ENCODE data around the gene CTNS.

Gene CTNS

GRCh38 chr17:3659541-3660111 is 23.1 kb downstream of the CTNS start:
- DNase-seq (ENCODE audit: low read depth): peak; percentile 22

DNA sequence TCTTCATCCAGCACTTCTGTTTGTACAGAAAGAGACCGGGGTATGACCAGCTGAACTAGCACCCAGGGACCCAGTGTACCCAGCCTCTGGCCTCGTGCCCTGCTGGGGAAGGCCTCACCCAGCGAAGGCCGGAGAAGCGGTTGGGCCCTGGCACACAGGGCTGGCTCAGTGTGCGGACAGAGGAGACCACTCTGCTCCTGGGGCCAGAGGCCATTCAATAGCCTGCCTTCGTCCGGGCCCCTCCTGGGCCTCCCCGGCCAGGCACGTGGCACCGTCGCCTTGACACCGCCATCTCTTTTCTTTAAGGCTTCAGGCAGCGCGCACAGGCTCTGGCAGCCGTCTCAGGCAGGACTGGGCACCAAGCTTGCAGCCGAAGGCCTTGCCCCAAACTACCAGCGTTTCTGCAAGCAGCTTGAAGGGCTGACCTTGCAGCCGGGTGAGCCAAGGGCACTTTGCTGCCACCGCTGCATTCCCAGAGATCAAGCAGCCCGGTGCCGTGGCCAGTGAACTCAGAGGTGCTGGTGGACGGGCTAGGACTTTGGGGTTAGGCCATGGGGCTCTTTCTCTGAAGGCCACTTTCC is 23.8 kb downstream of the CTNS start:
- DNase-seq (ENCODE audit: low read depth): no peak

DNA sequence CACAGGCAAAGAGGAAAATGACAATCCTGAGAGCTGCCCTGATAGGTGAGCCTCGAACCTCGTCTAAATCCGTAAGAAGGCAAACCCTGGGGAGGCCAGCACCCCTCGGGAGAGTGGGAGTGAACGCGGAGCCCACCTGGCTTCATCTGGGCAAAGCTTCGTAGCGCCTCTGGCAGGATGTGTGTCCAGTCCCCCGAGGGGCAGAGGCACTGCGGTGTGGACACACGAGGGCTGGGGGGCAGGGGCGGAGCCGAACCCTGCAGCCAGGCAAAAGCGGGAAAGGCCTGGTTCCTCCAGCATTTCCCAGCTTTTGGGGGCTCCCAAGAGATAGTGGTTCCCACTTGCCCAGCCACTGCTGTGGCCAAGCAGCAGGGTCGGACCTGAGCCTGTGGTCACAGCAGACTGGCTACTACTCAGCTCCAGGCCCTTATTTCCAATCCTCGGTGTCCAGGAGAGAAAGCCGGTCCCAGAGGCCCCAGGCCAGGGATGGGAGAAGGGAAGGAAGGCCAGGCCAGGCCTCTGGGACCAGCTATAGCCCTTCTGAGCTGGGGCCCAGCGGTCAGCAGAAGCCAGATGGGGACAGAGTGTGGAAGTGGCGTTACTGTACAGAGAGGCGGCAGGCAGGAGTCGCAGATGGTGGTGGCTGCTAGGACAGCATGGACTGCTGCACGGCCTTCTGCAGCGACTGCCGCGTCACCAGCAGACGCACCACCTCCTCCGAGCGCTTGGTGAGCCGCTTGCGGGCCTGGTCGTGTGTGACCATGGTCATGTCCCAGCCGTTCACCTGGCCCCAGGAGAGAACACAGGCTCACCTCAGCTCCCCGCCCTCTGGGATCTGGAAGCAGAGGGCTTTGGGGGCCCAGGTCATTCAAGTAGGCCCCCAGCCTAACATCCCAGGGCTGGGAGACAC is 26.8 kb downstream of the CTNS start:
- DNase-seq (ENCODE audit: low read depth): no peak

DNA sequence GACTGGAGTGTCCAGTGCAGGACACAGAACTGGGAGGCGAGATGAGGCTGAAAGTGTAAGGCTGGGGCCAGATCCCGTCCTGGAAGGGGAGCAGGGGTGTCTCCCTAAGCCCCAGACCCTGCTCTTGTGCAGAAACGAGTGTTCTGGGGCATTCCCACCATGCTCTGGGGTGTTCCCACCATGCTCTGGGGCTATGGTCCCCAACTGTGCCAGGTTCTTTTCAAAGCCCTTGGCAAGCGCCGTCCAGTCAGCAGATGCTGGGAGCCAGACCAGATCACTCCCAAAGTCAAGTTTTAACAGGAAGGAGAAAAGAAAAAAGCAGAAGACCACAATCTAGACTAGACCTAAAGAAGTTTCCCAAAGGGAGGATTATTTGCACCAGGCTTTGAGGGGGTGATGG is 29.3 kb downstream of the CTNS start:
- no peak for DNase-seq (ENCODE audit: low read depth)

- no peak for DNase-seq (ENCODE audit: low read depth)
These were observed 30.0 kb downstream of the CTNS start for GRCh38 chr17:3666516-3666915.

DNA sequence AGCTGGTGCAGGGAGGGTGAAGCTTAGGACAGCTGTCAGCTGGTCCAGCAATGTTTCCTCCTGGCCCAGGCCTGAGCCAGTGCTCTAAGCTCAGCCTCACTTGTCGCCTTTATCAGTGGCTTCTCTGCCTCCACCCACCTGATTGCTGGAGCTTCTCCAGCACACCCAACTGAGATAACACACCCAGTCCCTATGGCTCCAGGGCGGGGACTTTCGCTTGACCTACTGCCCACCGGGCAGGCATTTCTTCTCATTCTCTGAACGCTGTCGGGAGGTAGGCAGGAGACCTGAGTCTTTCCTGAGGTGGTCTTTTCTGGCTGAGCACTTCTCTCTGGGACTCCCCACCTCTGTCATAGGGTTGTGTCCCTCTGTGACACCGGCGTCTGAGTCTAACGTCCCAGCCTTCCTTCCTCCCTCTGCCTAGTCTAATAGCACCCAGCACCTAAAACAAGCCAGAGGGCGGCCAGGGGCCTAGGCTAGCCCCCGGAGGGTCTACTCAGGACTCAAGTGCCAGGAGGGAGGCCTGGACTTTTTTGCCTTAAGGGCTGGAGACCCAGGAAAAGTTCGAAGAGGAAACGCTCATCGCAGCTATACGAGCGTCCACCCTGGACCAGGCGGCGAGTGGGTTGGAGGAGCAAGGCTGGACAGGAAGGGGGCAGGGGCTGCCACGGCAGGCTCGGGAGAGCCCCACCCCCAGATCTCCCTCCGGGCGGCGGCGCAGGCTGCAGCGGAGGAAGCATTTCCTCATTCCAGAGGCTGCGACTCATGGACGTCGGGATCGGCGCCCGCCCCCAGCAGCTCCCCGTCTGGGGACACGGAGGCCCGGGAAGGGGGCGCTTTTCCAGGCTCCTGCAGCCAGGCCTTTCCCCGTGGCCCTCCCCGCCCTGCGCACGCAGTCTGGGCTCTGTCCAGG is 31.1 kb downstream of the CTNS start:
- DNase-seq (ENCODE audit: low read depth): peak; percentile 57

GRCh38 chr17:3668279-3669084 is 31.9 kb downstream of the CTNS start, which contains the start of the genes EMC6 and TAX1BP3:
EMC6 (plus strand) TSS chr17:3668812; CDS start chr17:3669147, 335 bp downstream.
TAX1BP3 (minus strand) TSS chr17:3668578; CDS start chr17:3668526, 52 bp downstream.
- DNase-seq (ENCODE audit: low read depth): peak; percentile 87

- no peak for DNase-seq (ENCODE audit: low read depth)
These were observed 32.5 kb downstream of the CTNS start for GRCh38 chr17:3669085-3669347.

- no peak for DNase-seq (ENCODE audit: low read depth)
These were observed 33.0 kb downstream of the CTNS start for GRCh38 chr17:3669548-3669947.

GRCh38 chr17:3672571-3672970 is 36.0 kb downstream of the CTNS start:
- no peak for DNase-seq (ENCODE audit: low read depth)

- no peak for DNase-seq (ENCODE audit: low read depth)
These were observed 39.3 kb downstream of the CTNS start for GRCh38 chr17:3675886-3676285.

GRCh38 chr17:3678095-3678820 is 41.7 kb downstream of the CTNS start:
- no peak for DNase-seq (ENCODE audit: low read depth)

GRCh38 chr17:3678821-3679530 is 42.4 kb downstream of the CTNS start:
- DNase-seq (ENCODE audit: low read depth): no peak

DNA sequence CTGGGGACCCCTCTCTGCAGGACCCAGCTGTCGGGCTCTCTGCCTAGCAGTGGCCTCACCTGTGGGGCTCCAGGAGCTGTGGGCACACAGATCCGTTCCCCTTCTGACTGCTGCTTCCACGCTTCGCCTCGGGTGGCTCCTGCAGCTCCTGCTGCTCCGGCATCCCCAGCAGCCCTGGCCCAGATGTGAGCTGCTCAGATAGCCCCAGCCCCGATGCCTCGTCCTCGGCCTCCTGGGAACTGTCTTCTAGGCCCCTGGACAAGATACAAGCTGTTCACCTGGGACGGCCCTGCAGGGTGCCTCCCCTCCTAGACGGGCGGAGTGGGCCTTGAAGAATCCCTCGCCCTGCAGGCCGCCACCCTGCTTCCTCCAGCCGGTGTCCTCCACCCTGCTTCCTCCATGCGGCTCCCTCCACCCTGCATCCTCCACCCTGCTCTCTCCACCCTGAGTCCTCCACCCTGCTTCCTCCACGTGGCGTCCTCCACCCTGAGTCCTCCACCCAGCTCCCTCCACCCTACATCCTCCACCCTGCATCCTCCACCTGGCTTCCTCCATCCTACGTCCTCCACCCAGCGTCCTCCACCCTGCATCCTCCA is 43.1 kb downstream of the CTNS start:
- DNase-seq (ENCODE audit: low read depth): no peak

DNA sequence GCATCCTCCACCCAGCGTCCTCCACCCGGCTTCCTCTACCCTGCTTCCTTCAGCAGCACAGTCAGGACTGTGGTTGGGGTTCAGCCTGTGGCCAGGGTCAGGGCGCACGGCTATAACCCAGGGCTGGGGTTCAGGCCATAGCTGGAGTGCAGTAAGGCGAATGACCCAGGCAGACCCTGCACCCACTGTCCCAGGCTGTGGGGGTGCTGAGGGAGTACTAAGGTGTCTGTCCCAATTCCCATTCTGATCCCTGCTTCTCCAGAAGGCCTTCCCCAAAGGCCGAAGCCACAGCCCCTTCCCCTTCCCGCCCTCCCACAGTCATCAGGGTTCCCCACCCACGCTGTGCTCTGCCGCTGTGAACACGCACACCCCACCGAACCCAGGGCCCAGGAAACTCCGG is 44.5 kb downstream of the CTNS start:
- no peak for DNase-seq (ENCODE audit: low read depth)

DNA sequence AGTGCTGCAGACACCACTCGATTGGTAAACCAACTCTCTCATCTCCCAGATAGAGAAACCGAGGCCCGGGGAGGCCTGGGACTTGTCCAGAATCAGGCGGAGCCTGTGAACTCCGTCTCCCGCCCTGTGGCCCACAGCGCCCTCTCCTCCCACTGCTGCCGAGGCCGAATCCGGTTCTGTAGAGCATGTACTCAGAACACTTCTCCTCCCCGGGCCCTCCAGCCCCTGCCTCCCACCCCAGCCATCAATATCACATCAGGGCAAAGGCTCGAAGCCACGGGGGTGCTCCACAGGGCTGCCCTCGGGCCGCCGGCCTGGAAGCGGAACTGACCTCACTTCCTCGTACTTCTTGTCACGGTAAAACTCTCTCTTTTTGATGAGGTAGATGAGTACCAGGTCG is 45.0 kb downstream of the CTNS start:
- no peak for DNase-seq (ENCODE audit: low read depth)

DNA sequence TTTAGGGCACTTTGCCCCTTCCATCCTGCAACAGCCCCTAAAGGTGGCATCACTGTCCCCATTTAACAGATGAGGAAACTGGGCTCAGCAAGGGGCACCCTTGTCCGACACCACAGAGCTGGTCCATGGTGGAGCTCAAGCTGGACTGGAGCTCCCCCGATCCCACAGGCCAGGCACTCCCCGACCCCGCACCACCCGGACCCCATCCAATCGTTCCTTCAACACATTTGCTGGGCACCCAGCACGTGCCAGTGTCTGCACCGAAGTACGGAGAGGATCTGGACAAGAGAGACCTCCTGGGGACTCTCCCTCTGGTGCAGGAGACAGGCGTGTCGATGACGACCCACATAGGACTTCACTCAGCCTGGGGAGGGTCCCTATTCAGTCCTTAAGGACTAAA is 45.5 kb downstream of the CTNS start:
- DNase-seq (ENCODE audit: low read depth): no peak

- no peak for DNase-seq (ENCODE audit: low read depth)
These were observed 46.5 kb downstream of the CTNS start for GRCh38 chr17:3683054-3683511.

- DNase-seq (ENCODE audit: low read depth): no peak
These were observed 48.6 kb downstream of the CTNS start for GRCh38 chr17:3685174-3685573.
